HFFc6 (cell line): ENCODE data around the gene RBM10. TPM values are rescaled to one million over a fixed set of nuclear protein-coding genes. Genes with fewer than 3 reads are reported as not detected.

ENCODE experiments used
- DNase-seq: peaks from one replicate; pipeline ENCODE4 v3.0.0-alpha.2; 2018
- H3K27ac Mint-ChIP-seq: 2 replicates; pipeline ENCODE4 v1.8.0; 2020; ENCODE audit warnings: mild to moderate bottlenecking, mixed read lengths
- H3K27me3 Mint-ChIP-seq: 2 replicates; pipeline ENCODE4 v1.8.0; 2021; ENCODE audit warnings: mild to moderate bottlenecking, moderate library complexity, mixed read lengths; ENCODE audit not compliant: insufficient read depth
- H3K36me3 Mint-ChIP-seq: 2 replicates; pipeline ENCODE4 v1.8.0; 2021; ENCODE audit warnings: low read depth, mixed read lengths
- H3K4me1 Mint-ChIP-seq: 2 replicates; pipeline ENCODE4 v1.8.0; 2020; ENCODE audit warnings: low read depth, mixed read lengths
- H3K4me3 Mint-ChIP-seq: 2 replicates; pipeline ENCODE4 v1.8.0; 2020; ENCODE audit warnings: mild to moderate bottlenecking, moderate library complexity, mixed read lengths
- H3K9me3 Mint-ChIP-seq: 2 replicates; pipeline ENCODE4 v1.8.0; 2020; ENCODE audit warnings: mild to moderate bottlenecking, mixed read lengths
- CTCF ChIP-seq: fragments of 200-600 bp; sonication (generic); IDR thresholded peaks from 2 replicates; pipeline ENCODE4 v1.5.0; 2021; ENCODE audit warnings: antibody characterized with exemption, mild to moderate bottlenecking
- total RNA-seq, 6 experiments: library from RNA; stranded (reverse); fragmentation: NEBNext Ultra II Directional; extraction: Animal tissue kit (Norgen Biotek cat#: 25700); gene quantifications; 2 replicates in 1 of 6; 3 replicates in 5 of 6; pipeline ENCODE4 v1.2.3, GENCODE V29; 2021

The RBM10 gene
- total RNA-seq, 6 experiments from 2014 or later, result 38.8 to 44.3 (median 41.7) TPM

- Mint-ChIP-seq H3K36me3 (no peaks in the 10 kb centered on the region), H3K27ac (no peak overlapping the region; the same call in 1 of the 2 replicates), H3K4me3 (no peak overlapping the region), H3K4me1 (no peaks in the 10 kb centered on the region), H3K27me3 (peaks cover 1% of the 10 kb centered on the region; the same call in 1 of the 2 replicates), H3K9me3 (no peaks in the 10 kb centered on the region)
- TF ChIP-seq CTCF, result no peak
- DNase-seq, result no peak
Observed at GRCh38 chrX:47168495-47169073, 23.6 kb downstream of the RBM10 start.

GRCh38 chrX:47169273-47169672 is 24.3 kb downstream of the RBM10 start:
- no peak for TF ChIP-seq CTCF
- no peaks in the 10 kb centered on the region for H3K36me3 Mint-ChIP-seq
- no peak overlapping the region for H3K27ac Mint-ChIP-seq
- no peak overlapping the region for H3K4me3 Mint-ChIP-seq
- no peaks in the 10 kb centered on the region for H3K4me1 Mint-ChIP-seq
- H3K27me3 Mint-ChIP-seq, result peaks cover 2% of the 10 kb centered on the region; the same call in 1 of the 2 replicates
- H3K9me3 Mint-ChIP-seq, result no peaks in the 10 kb centered on the region
- no peak for DNase-seq

- H3K4me3 Mint-ChIP-seq, result no peak overlapping the region
- H3K27me3 Mint-ChIP-seq, result peaks cover 3% of the 10 kb centered on the region; the same call in 1 of the 2 replicates
- no peak for TF ChIP-seq CTCF
- H3K4me1 Mint-ChIP-seq, result no peaks in the 10 kb centered on the region
- DNase-seq, result no peak
- no peaks in the 10 kb centered on the region for H3K36me3 Mint-ChIP-seq
- H3K9me3 Mint-ChIP-seq, result no peaks in the 10 kb centered on the region
- no peak overlapping the region for H3K27ac Mint-ChIP-seq
Observed at GRCh38 chrX:47169726-47170515, 24.9 kb downstream of the RBM10 start.

- Mint-ChIP-seq H3K36me3 (no peaks in the 10 kb centered on the region), H3K27me3 (peaks cover 3% of the 10 kb centered on the region; the same call in 1 of the 2 replicates), H3K4me3 (no peak overlapping the region), H3K27ac (no peak overlapping the region), H3K4me1 (no peaks in the 10 kb centered on the region), H3K9me3 (no peaks in the 10 kb centered on the region)
- TF ChIP-seq CTCF, result no peak
- DNase-seq, result no peak
Observed at GRCh38 chrX:47170861-47171692, 26.1 kb downstream of the RBM10 start.

GRCh38 chrX:47171996-47172395 is 27.0 kb downstream of the RBM10 start:
- no peak for TF ChIP-seq CTCF
- Mint-ChIP-seq H3K9me3 (no peaks in the 10 kb centered on the region), H3K4me1 (no peaks in the 10 kb centered on the region), H3K27ac (no peak overlapping the region), H3K4me3 (no peak overlapping the region), H3K36me3 (no peaks in the 10 kb centered on the region), H3K27me3 (peaks cover 3% of the 10 kb centered on the region; the same call in 1 of the 2 replicates)
- no peak for DNase-seq
